Activated B cell treated with CpG ODN at 0.5 μM for 24 hours (primary cell): Measurements from ENCODE around the gene TRPV6. TPM values are rescaled to one million over a fixed set of nuclear protein-coding genes. Genes with fewer than 3 reads are reported as not detected.

Experiments
- ATAC-seq: fragments of 200-7000 bp; cut with Tn5 transposase; one replicate; pipeline ENCODE4 v1.10.0; 2021; ENCODE audit warnings: low read depth, mild to moderate bottlenecking, moderate library complexity
- CTCF ChIA-PET: fragments of 350-600 bp; sonication (Branson Sonifier 250); formaldehyde crosslinking; loops from one replicate; lab custom pipeline; 2021; ENCODE audit warnings: antibody characterized with exemption; lab: Charles Lee
- POLR2A ChIA-PET: fragments of 350-600 bp; sonication (Branson Sonifier 250); formaldehyde crosslinking; loops from one replicate; lab custom pipeline; 2021; ENCODE audit warnings: antibody characterized with exemption; lab: Charles Lee
- DNase-seq: peaks from one replicate; pipeline ENCODE4 v3.0.0; 2022
- H3K27ac Mint-ChIP-seq: one replicate; pipeline ENCODE4 v1.8.0; 2020; ENCODE audit warnings: mixed read lengths
- H3K27me3 Mint-ChIP-seq: one replicate; pipeline ENCODE4 v1.8.0; 2021; ENCODE audit warnings: mixed read lengths
- H3K36me3 Mint-ChIP-seq: one replicate; pipeline ENCODE4 v1.8.0; 2021; ENCODE audit warnings: low read depth, mixed read lengths
- H3K4me1 Mint-ChIP-seq: one replicate; pipeline ENCODE4 v1.8.0; 2021; ENCODE audit warnings: mixed read lengths
- H3K4me3 Mint-ChIP-seq: one replicate; pipeline ENCODE4 v1.8.0; 2020; ENCODE audit warnings: mild to moderate bottlenecking, mixed read lengths
- H3K9me3 Mint-ChIP-seq: one replicate; pipeline ENCODE4 v1.8.0; 2020; ENCODE audit warnings: mixed read lengths
- CTCF ChIP-seq: fragments of 200-600 bp; IDR thresholded peaks from one replicate; pipeline ENCODE4 v1.8.0; 2022; ENCODE audit warnings: antibody characterized with exemption, mild to moderate bottlenecking
- intact Hi-C: fragments of 100-400 bp; cut with micrococcal nuclease; formaldehyde crosslinking; loops from one replicate; pipeline ENCODE4 v1.15.1; 2024
- total RNA-seq: library from RNA; stranded (reverse); gene quantifications from 2 replicates; pipeline ENCODE4 v1.2.3, GENCODE V29; 2022

The TRPV6 gene
- total RNA-seq, 1 donor from 2014 or later = not detected

- Mint-ChIP-seq H3K36me3 (no peaks in the 10 kb centered on the region), H3K9me3 (no peaks in the 10 kb centered on the region), H3K27me3 (peaks cover 24% of the 10 kb centered on the region), H3K27ac (no peak overlapping the region), H3K4me3 (no peak overlapping the region), H3K4me1 (no peaks in the 10 kb centered on the region)
- POLR2A ChIA-PET = no interaction called here
- CTCF ChIA-PET = no interaction called here
- no peak for TF ChIP-seq CTCF
- no peak for DNase-seq
- intact Hi-C loops = no loop called here
- ATAC-seq = no peak
Observed at GRCh38 chr7:142914121-142914520, 28.6 kb upstream of the TRPV6 start.

GRCh38 chr7:142913566-142913965 lies 28.0 kb upstream of the TRPV6 start:
- ChIA-PET POLR2A (no interaction called here), CTCF (no interaction called here)
- no peaks in the 10 kb centered on the region for H3K9me3 Mint-ChIP-seq
- no peak for TF ChIP-seq CTCF
- no peak overlapping the region for H3K4me3 Mint-ChIP-seq
- peaks cover 24% of the 10 kb centered on the region for H3K27me3 Mint-ChIP-seq
- intact Hi-C loops = no loop called here
- DNase-seq = no peak
- H3K4me1 Mint-ChIP-seq = no peaks in the 10 kb centered on the region
- no peak overlapping the region for H3K27ac Mint-ChIP-seq
- ATAC-seq = no peak
- no peaks in the 10 kb centered on the region for H3K36me3 Mint-ChIP-seq

GRCh38 chr7:142913051-142913450 lies 27.5 kb upstream of the TRPV6 start:
- ATAC-seq (no peak), DNase-seq (no peak)
- H3K36me3 Mint-ChIP-seq = no peaks in the 10 kb centered on the region
- no peaks in the 10 kb centered on the region for H3K4me1 Mint-ChIP-seq
- peaks cover 24% of the 10 kb centered on the region for H3K27me3 Mint-ChIP-seq
- no peaks in the 10 kb centered on the region for H3K9me3 Mint-ChIP-seq
- no peak overlapping the region for H3K4me3 Mint-ChIP-seq
- no peak for TF ChIP-seq CTCF
- POLR2A ChIA-PET = no interaction called here
- CTCF ChIA-PET = no interaction called here
- intact Hi-C loops = no loop called here
- no peak overlapping the region for H3K27ac Mint-ChIP-seq

- DNase-seq (no peak), ATAC-seq (no peak)
- H3K9me3 Mint-ChIP-seq = no peaks in the 10 kb centered on the region
- no peak overlapping the region for H3K27ac Mint-ChIP-seq
- intact Hi-C loops = no loop called here
- no peak overlapping the region for H3K4me3 Mint-ChIP-seq
- no peaks in the 10 kb centered on the region for H3K36me3 Mint-ChIP-seq
- H3K4me1 Mint-ChIP-seq = no peaks in the 10 kb centered on the region
- POLR2A ChIA-PET = no interaction called here
- peaks cover 28% of the 10 kb centered on the region for H3K27me3 Mint-ChIP-seq
- TF ChIP-seq CTCF = no peak
- CTCF ChIA-PET = interaction anchor here (0.7 to 2.4 kb wide), 7 partner anchors 9 to 304 kb away, joined by 3 to 9 read pairs (median 5); no protein-coding TSS in a partner anchor
Observed at GRCh38 chr7:142910481-142910880, 24.9 kb upstream of the TRPV6 start.

- DNase-seq (no peak), ATAC-seq (no peak)
- H3K27me3 Mint-ChIP-seq = peaks cover 28% of the 10 kb centered on the region
- no peak for TF ChIP-seq CTCF
- intact Hi-C loops = no loop called here
- no peaks in the 10 kb centered on the region for H3K4me1 Mint-ChIP-seq
- no peaks in the 10 kb centered on the region for H3K36me3 Mint-ChIP-seq
- H3K4me3 Mint-ChIP-seq = no peak overlapping the region
- H3K9me3 Mint-ChIP-seq = no peaks in the 10 kb centered on the region
- POLR2A ChIA-PET = no interaction called here
- H3K27ac Mint-ChIP-seq = no peak overlapping the region
- CTCF ChIA-PET = interaction anchor here (0.6 to 2.4 kb wide), 11 partner anchors 8 to 306 kb away, joined by 3 to 9 read pairs (median 4); no protein-coding TSS in a partner anchor
Observed at GRCh38 chr7:142910031-142910433, 24.5 kb upstream of the TRPV6 start.
